Spleen (tissue), 11 donors: ENCODE results near the gene CRB3. TPM values are rescaled to one million over a fixed set of nuclear protein-coding genes. Genes with fewer than 3 reads are reported as not detected.

Experiments
- DNase-seq: peaks from one replicate; pipeline ENCODE4 v3.0.0-alpha.2; 2020
- H3K27ac ChIP-seq, 8 donors: fragments of 200-600 bp; sonication (generic) in 7 of 8; 1 replicate in 4 of 8; 2 replicates in 4 of 8; pipeline versions ENCODE4 v1.5.0 to v1.8.0; 2016 to 2021; ENCODE audit warnings: inconsistent platforms in 4 of 8, mild to moderate bottlenecking in 4 of 8, moderate library complexity in 1 of 8
- H3K27me3 ChIP-seq, 7 donors: fragments of 200-600 bp; sonication (generic) in 6 of 7; replicated peaks in 1 of 7; 1 replicate in 4 of 7; 2 replicates in 3 of 7; pipeline versions ENCODE4 v1.5.0 to v1.8.0; 2016 to 2021; ENCODE audit warnings: inconsistent platforms in 3 of 7, mild to moderate bottlenecking in 1 of 7
- H3K36me3 ChIP-seq, 6 donors: fragments of 200-600 bp; sonication (generic) in 5 of 6; 1 replicate in 4 of 6; 2 replicates in 2 of 6; pipeline versions ENCODE4 v1.5.0 to v1.8.0; 2016 to 2021; ENCODE audit warnings: inconsistent platforms in 2 of 6
- H3K4me1 ChIP-seq, 6 donors: fragments of 200-600 bp; sonication (generic) in 5 of 6; 1 replicate in 3 of 6; 2 replicates in 3 of 6; pipeline versions ENCODE4 v1.5.0 to v1.8.0; 2016 to 2021; ENCODE audit warnings: inconsistent platforms in 3 of 6
- H3K4me3 ChIP-seq, 8 donors: fragments of 200-600 bp; sonication (generic) in 7 of 8; 1 replicate in 4 of 8; 2 replicates in 4 of 8; pipeline versions ENCODE4 v1.5.0 to v1.8.0; 2016 to 2021; ENCODE audit warnings: inconsistent platforms in 4 of 8, mild to moderate bottlenecking in 4 of 8, moderate library complexity in 2 of 8
- H3K9me3 ChIP-seq, 8 donors: fragments of 200-600 bp; sonication (generic) in 7 of 8; 1 replicate in 4 of 8; 2 replicates in 4 of 8; pipeline versions ENCODE4 v1.5.0 to v1.8.0; 2016 to 2021; ENCODE audit warnings: inconsistent platforms in 4 of 8
- POLR2A ChIP-seq, 3 donors: fragments of 450-650 bp; IDR thresholded peaks; one replicate each; pipeline ENCODE4 v1.5.1; 2017; ENCODE audit warnings: antibody characterized with exemption in 3 of 3, mild to moderate bottlenecking in 1 of 3
- POLR2AphosphoS5 ChIP-seq, 3 donors: sonication (generic); formaldehyde crosslinking; IDR thresholded peaks; one replicate each; pipeline ENCODE4 v1.5.1; 2017; ENCODE audit warnings: antibody characterized with exemption in 3 of 3
- WGBS, 5 donors: extraction: QIAGEN DNeasy Blood & Tissue Kit in 3 of 5; methylation state at CpG; one replicate each; pipeline versions ENCODE4 v1.1.5 to v1.1.7; 2013 to 2018; 5-methylcytosine and 5-hydroxymethylcytosine counted together
- intact Hi-C: fragments of 100-400 bp; cut with DNase I; formaldehyde crosslinking; loops from one replicate; pipeline ENCODE4 v1.15.0; 2023; ENCODE audit warnings: low total_unique reads
- polyA plus RNA-seq, 3 donors: library from polyadenylated mRNA; stranded (reverse); fragments of 200-250 nt; gene quantifications; one replicate each; pipeline ENCODE4 v1.2.1, GENCODE V29; 2013
- total RNA-seq, 7 donors: library from RNA; depleted of rRNA in 3 of 7; stranded (reverse); fragments of >200 nt in 3 of 7; fragmentation: NEBNext Ultra II Directional in 4 of 7; extraction: Animal tissue kit (Norgen Biotek cat#: 25700) in 4 of 7; gene quantifications; one replicate each; pipeline versions ENCODE4 v1.1.0 to v1.2.1, GENCODE V29; 2016 to 2021
- TF ChIP-seq, protein P1 (sequence below), 11 experiments: fragments of 200-600 bp in 7 of 11; fragments of 450-650 bp in 4 of 11; sonication (generic) in 4 of 11; IDR thresholded peaks in 8 of 11; conservative IDR thresholded peaks in 3 of 11; 1 replicate in 7 of 11; 2 replicates in 4 of 11; pipeline versions ENCODE4 v1.4.0 to v1.8.0; 2016 to 2021; ENCODE audit warnings: antibody characterized with exemption in 11 of 11, inconsistent platforms in 4 of 11, mild to moderate bottlenecking in 1 of 11
- donor health status: healthy with polysubstance abuse.
- donor health status: DM: no; HTN: no; CAD: no; lungs with moderate emphysema.
- donor health status: DM: no; HTN: no; CAD: no.
- donor health status: Bipolar disorder and iron deficiency.
- donor health status: healthy.
- donor health status: DM: no; HTN: no; CAD: no.
- donor health status: DM: yes; HTN: yes; CAD: no.

CRB3 gene
- total and polyA plus RNA-seq, 10 donors = 1.0 to 2.0 (median 1.2) TPM; not detected in 2

- Histone ChIP-seq H3K4me3 (no peak overlapping the region), H3K9me3 (no peaks in the 10 kb centered on the region), H3K27ac (peak overlapping the region in 1 of 8 donors; percentile 30), H3K27me3 (peaks cover 0 to 38% (median 14%) of the 10 kb centered on the region in 7 donors), H3K4me1 (peaks cover 5 to 52% (median 29%) of the 10 kb centered on the region in 6 donors), H3K36me3 (peaks cover 0 to 17% (median 3%) of the 10 kb centered on the region in 6 donors)
- DNase-seq = no peak
- WGBS, 5 donors = 56 to 69% (median 64%) methylated on average over 7 of the region's 7 CpGs
- no peak for TF ChIP-seq POLR2A (IDR thresholded peaks at IDR 0.05)
- intact Hi-C loops = no loop called here
Observed at GRCh38 chr19:6498294-6499036, 34.4 kb downstream of the CRB3 start.

GRCh38 chr19:6499052-6499790, 35.1 kb downstream of the CRB3 start:
- Histone ChIP-seq H3K36me3 (peaks cover 0 to 17% (median 3%) of the 10 kb centered on the region in 6 donors), H3K4me3 (no peak overlapping the region), H3K27ac (no peak overlapping the region), H3K27me3 (peaks cover 0 to 46% (median 14%) of the 10 kb centered on the region in 7 donors), H3K4me1 (peaks cover 5 to 58% (median 34%) of the 10 kb centered on the region in 6 donors), H3K9me3 (no peaks in the 10 kb centered on the region)
- intact Hi-C loops = no loop called here
- 75 to 92% (median 78%) methylated on average over 17 of the region's 17 CpGs for WGBS, 5 donors
- TF ChIP-seq, protein P1, sequence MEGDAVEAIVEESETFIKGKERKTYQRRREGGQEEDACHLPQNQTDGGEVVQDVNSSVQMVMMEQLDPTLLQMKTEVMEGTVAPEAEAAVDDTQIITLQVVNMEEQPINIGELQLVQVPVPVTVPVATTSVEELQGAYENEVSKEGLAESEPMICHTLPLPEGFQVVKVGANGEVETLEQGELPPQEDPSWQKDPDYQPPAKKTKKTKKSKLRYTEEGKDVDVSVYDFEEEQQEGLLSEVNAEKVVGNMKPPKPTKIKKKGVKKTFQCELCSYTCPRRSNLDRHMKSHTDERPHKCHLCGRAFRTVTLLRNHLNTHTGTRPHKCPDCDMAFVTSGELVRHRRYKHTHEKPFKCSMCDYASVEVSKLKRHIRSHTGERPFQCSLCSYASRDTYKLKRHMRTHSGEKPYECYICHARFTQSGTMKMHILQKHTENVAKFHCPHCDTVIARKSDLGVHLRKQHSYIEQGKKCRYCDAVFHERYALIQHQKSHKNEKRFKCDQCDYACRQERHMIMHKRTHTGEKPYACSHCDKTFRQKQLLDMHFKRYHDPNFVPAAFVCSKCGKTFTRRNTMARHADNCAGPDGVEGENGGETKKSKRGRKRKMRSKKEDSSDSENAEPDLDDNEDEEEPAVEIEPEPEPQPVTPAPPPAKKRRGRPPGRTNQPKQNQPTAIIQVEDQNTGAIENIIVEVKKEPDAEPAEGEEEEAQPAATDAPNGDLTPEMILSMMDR (IDR thresholded peaks at IDR 0.05 in 8 of 11, conservative IDR thresholded peaks at IDR 0.05 in 3 of 11) = no peak
- TF ChIP-seq POLR2A (IDR thresholded peaks at IDR 0.05) (no peak), POLR2AphosphoS5 (IDR thresholded peaks at IDR 0.05) (no peak)
- no peak for DNase-seq

DNA sequence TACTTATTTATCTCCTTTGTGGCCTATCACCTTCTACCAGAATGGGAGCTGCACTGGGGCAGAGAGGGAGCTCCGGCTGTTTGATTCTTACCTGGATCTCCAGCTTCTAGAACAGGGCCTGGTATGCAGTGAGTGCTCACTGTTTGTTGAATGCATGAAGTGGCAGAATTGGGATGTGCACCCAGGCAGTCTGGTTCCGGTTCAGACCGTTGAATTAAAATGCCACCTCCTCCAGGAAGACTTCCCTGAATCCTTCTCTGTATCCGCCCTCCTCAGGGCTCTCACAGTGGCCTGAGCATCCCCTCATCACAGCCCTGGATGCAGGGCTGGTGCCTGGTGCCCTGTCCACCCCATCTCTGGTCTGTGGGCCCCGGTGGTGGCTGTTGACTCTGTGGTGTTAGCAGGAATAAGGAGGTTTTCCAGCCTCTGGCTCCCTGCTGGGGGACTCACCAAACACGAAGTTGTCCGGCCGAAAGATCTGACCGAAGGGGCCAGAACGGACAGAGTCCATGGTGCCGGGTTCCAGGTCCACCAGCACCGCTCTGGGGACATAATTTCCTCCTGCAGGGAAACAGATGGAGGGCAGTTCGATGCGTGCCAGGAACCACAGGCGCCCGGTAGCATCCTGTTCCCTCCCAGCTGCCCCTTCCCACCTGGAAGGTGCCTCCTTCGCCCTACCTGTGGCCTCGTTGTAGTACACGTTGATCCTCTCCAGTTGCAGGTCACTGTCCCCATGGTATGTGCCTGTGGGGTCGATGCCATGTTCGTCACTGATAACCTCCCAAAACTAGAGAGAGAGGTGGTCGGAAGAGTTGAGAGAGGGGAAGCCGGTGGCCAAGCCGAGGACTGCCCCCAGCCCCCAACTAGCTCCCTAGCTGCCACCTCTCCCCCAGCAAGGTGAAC, 37.0 kb downstream of the CRB3 start:
- Histone ChIP-seq H3K9me3 (no peaks in the 10 kb centered on the region), H3K36me3 (peaks cover 0 to under 1% (median 0%) of the 10 kb centered on the region in 6 donors), H3K4me1 (peaks cover 8 to 69% (median 42%) of the 10 kb centered on the region in 6 donors), H3K27me3 (peaks cover 0 to 46% (median 14%) of the 10 kb centered on the region in 7 donors), H3K4me3 (peak overlapping the region; percentile 47 to 78 (median 59)), H3K27ac (peak overlapping the region in 2 of 8 donors; percentile 75 to 79)
- 59 to 70% (median 66%) methylated on average over 17 to 24 of the region's 24 CpGs for WGBS, 5 donors
- intact Hi-C loops = no loop called here
- TF ChIP-seq, protein P1 (IDR thresholded peaks at IDR 0.05 in 8 of 11, conservative IDR thresholded peaks at IDR 0.05 in 3 of 11) = no peak
- TF ChIP-seq POLR2A (IDR thresholded peaks at IDR 0.05) (no peak), POLR2AphosphoS5 (IDR thresholded peaks at IDR 0.05) (no peak)
- DNase-seq = no peak
